ENCODE results near the gene SFTPB. TPM values are rescaled to one million over a fixed set of nuclear protein-coding genes. Genes with fewer than 3 reads are reported as not detected.

SFTPB gene
- total and polyA plus RNA-seq, 4 donors, result not detected

- no peak for DNase-seq (ENCODE audit: low spot score)
- H3K27me3 ChIP-seq (ENCODE audit: control insufficient read depth in 4 of 4, insufficient read depth in 4 of 4, low read length in 3 of 4), result no peaks in the 10 kb centered on the region
- no peaks in the 10 kb centered on the region for H3K9me3 ChIP-seq (ENCODE audit: control insufficient read depth in 4 of 4, low read length in 3 of 4)
- H3K36me3 ChIP-seq (ENCODE audit: control insufficient read depth in 4 of 4, insufficient read depth in 3 of 4, low read depth in 1 of 4, low read length in 3 of 4), result peaks cover 22 to 67% (median 53%) of the 10 kb centered on the region in 4 donors
- no peak overlapping the region for H3K4me3 ChIP-seq (ENCODE audit: low read depth in 1 of 3, low read length in 3 of 3)
- no peak for TF ChIP-seq JUND (IDR thresholded peaks at IDR 0.05)
- TF ChIP-seq RAD21 (IDR thresholded peaks at IDR 0.05), result no peak
- TF ChIP-seq, protein P1, sequence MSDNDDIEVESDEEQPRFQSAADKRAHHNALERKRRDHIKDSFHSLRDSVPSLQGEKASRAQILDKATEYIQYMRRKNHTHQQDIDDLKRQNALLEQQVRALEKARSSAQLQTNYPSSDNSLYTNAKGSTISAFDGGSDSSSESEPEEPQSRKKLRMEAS (IDR thresholded peaks at IDR 0.05), result no peak
- TF ChIP-seq, protein P2, sequence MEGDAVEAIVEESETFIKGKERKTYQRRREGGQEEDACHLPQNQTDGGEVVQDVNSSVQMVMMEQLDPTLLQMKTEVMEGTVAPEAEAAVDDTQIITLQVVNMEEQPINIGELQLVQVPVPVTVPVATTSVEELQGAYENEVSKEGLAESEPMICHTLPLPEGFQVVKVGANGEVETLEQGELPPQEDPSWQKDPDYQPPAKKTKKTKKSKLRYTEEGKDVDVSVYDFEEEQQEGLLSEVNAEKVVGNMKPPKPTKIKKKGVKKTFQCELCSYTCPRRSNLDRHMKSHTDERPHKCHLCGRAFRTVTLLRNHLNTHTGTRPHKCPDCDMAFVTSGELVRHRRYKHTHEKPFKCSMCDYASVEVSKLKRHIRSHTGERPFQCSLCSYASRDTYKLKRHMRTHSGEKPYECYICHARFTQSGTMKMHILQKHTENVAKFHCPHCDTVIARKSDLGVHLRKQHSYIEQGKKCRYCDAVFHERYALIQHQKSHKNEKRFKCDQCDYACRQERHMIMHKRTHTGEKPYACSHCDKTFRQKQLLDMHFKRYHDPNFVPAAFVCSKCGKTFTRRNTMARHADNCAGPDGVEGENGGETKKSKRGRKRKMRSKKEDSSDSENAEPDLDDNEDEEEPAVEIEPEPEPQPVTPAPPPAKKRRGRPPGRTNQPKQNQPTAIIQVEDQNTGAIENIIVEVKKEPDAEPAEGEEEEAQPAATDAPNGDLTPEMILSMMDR (IDR thresholded peaks at IDR 0.05; ENCODE audit: low read depth, low read length, missing input control), result no peak
- no peak for TF ChIP-seq HNF4G (IDR thresholded peaks at IDR 0.05)
- TF ChIP-seq ATF3 (IDR thresholded peaks at IDR 0.05), result no peak
- no peak for TF ChIP-seq GABPA (IDR thresholded peaks at IDR 0.05 in 1 of 2, conservative IDR thresholded peaks at IDR 0.05 in 1 of 2)
- no peak for TF ChIP-seq NR2F2 (IDR thresholded peaks at IDR 0.05)
- no peak for TF ChIP-seq HNF4A (conservative IDR thresholded peaks at IDR 0.05)
- TF ChIP-seq YY1 (IDR thresholded peaks at IDR 0.05), result no peak
- no peak for TF ChIP-seq EGR1 (IDR thresholded peaks at IDR 0.05; ENCODE audit: low read depth in 2 of 2)
- TF ChIP-seq, protein P3, sequence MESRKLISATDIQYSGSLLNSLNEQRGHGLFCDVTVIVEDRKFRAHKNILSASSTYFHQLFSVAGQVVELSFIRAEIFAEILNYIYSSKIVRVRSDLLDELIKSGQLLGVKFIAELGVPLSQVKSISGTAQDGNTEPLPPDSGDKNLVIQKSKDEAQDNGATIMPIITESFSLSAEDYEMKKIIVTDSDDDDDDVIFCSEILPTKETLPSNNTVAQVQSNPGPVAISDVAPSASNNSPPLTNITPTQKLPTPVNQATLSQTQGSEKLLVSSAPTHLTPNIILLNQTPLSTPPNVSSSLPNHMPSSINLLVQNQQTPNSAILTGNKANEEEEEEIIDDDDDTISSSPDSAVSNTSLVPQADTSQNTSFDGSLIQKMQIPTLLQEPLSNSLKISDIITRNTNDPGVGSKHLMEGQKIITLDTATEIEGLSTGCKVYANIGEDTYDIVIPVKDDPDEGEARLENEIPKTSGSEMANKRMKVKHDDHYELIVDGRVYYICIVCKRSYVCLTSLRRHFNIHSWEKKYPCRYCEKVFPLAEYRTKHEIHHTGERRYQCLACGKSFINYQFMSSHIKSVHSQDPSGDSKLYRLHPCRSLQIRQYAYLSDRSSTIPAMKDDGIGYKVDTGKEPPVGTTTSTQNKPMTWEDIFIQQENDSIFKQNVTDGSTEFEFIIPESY (IDR thresholded peaks at IDR 0.05), result no peak
- TF ChIP-seq FOXA2 (IDR thresholded peaks at IDR 0.05), result no peak
- TF ChIP-seq RXRA (IDR thresholded peaks at IDR 0.05), result no peak
- no peak overlapping the region for H3K9ac ChIP-seq (ENCODE audit: low read depth in 1 of 2, low read length in 2 of 2)
- H3K27ac ChIP-seq (ENCODE audit: low read depth in 1 of 2, low read length in 2 of 2), result no peak overlapping the region
- no peaks in the 10 kb centered on the region for H3K4me1 ChIP-seq (ENCODE audit: control insufficient read depth in 4 of 4, insufficient read depth in 4 of 4, low read length in 3 of 4)
- 93% methylated on average over 5 of the region's 5 CpGs for WGBS
These were observed 44.0 kb downstream of the SFTPB start for GRCh38 chr2:85623991-85624390.

GRCh38 chr2:85621338-85621737 lies 46.7 kb downstream of the SFTPB start:
- no peaks in the 10 kb centered on the region for H3K9me3 ChIP-seq (ENCODE audit: control insufficient read depth in 4 of 4, low read length in 3 of 4)
- TF ChIP-seq RXRA (IDR thresholded peaks at IDR 0.05) (no peak), NR2F2 (IDR thresholded peaks at IDR 0.05) (no peak), JUND (IDR thresholded peaks at IDR 0.05) (no peak), RAD21 (IDR thresholded peaks at IDR 0.05) (no peak)
- TF ChIP-seq, protein P4, sequence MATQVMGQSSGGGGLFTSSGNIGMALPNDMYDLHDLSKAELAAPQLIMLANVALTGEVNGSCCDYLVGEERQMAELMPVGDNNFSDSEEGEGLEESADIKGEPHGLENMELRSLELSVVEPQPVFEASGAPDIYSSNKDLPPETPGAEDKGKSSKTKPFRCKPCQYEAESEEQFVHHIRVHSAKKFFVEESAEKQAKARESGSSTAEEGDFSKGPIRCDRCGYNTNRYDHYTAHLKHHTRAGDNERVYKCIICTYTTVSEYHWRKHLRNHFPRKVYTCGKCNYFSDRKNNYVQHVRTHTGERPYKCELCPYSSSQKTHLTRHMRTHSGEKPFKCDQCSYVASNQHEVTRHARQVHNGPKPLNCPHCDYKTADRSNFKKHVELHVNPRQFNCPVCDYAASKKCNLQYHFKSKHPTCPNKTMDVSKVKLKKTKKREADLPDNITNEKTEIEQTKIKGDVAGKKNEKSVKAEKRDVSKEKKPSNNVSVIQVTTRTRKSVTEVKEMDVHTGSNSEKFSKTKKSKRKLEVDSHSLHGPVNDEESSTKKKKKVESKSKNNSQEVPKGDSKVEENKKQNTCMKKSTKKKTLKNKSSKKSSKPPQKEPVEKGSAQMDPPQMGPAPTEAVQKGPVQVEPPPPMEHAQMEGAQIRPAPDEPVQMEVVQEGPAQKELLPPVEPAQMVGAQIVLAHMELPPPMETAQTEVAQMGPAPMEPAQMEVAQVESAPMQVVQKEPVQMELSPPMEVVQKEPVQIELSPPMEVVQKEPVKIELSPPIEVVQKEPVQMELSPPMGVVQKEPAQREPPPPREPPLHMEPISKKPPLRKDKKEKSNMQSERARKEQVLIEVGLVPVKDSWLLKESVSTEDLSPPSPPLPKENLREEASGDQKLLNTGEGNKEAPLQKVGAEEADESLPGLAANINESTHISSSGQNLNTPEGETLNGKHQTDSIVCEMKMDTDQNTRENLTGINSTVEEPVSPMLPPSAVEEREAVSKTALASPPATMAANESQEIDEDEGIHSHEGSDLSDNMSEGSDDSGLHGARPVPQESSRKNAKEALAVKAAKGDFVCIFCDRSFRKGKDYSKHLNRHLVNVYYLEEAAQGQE (IDR thresholded peaks at IDR 0.05), result no peak
- TF ChIP-seq, protein P3 (IDR thresholded peaks at IDR 0.05), result no peak
- no peaks in the 10 kb centered on the region for H3K27me3 ChIP-seq (ENCODE audit: control insufficient read depth in 4 of 4, insufficient read depth in 4 of 4, low read length in 3 of 4)
- no peak overlapping the region for H3K27ac ChIP-seq (ENCODE audit: low read depth in 1 of 2, low read length in 2 of 2)
- no peak overlapping the region for H3K4me3 ChIP-seq (ENCODE audit: low read depth in 1 of 3, low read length in 3 of 3)
- H3K36me3 ChIP-seq (ENCODE audit: control insufficient read depth in 4 of 4, insufficient read depth in 3 of 4, low read depth in 1 of 4, low read length in 3 of 4), result peaks cover 17 to 51% (median 39%) of the 10 kb centered on the region in 4 donors
- DNase-seq (ENCODE audit: low spot score), result no peak
- H3K9ac ChIP-seq (ENCODE audit: low read depth in 1 of 2, low read length in 2 of 2), result no peak overlapping the region
- H3K4me1 ChIP-seq (ENCODE audit: control insufficient read depth in 4 of 4, insufficient read depth in 4 of 4, low read length in 3 of 4), result peaks cover 0 to 12% (median 11%) of the 10 kb centered on the region in 4 donors
- WGBS, result 82% methylated on average over 1 of the region's 1 CpG

Data from liver (tissue), 9 donors.